ENCODE results near the gene GRAMD1A.
"Not testable (repeated sequence)": the region's sequence is repeated elsewhere in the genome, so short reads cannot be mapped to it uniquely, and the experiment has no call there.

Gene GRAMD1A

GRCh38 chr19:35004517-35005255 is 4.6 kb downstream of the GRAMD1A start:
- H3K9ac ChIP-seq (ENCODE audit: low read depth, low read length, poor library complexity): no peak overlapping the region
- no peak overlapping the region for H3K4me3 ChIP-seq (ENCODE audit: low read length in 2 of 2)
- peaks cover 0 to 12% of the 10 kb centered on the region in 2 donors for H3K4me1 ChIP-seq (ENCODE audit: control insufficient read depth in 2 of 2, insufficient read depth in 1 of 2, low read depth in 1 of 2, low read length in 2 of 2)
- no peak overlapping the region for H2BK120ac ChIP-seq (ENCODE audit: low read depth, low read length)
- H3K36me3 ChIP-seq (replicated peaks in 1 of 2; ENCODE audit: control insufficient read depth in 2 of 2, insufficient read depth in 2 of 2, low read length in 2 of 2): peaks cover 27 to 62% of the 10 kb centered on the region in 2 donors
- H4K8ac ChIP-seq (ENCODE audit: low read depth, low read length): no peak overlapping the region
- no peak for DNase-seq (ENCODE audit: low spot score)
- H3K9me3 ChIP-seq (replicated peaks in 1 of 2; ENCODE audit: control insufficient read depth in 2 of 2, insufficient read depth in 1 of 2, low read depth in 1 of 2, low read length in 2 of 2): no peaks in the 10 kb centered on the region
- H2BK5ac ChIP-seq (ENCODE audit: low read length): no peak overlapping the region
- H3K18ac ChIP-seq (ENCODE audit: low read length): no peak overlapping the region
- H2AFZ ChIP-seq (ENCODE audit: low read length): no peak overlapping the region
- H2BK15ac ChIP-seq (ENCODE audit: low read length): no peak overlapping the region
- H3K4ac ChIP-seq (ENCODE audit: low read length): no peak overlapping the region
- no peak overlapping the region for H3K14ac ChIP-seq (ENCODE audit: low read length)
- peaks cover 25% of the 10 kb centered on the region for H3K79me1 ChIP-seq (ENCODE audit: low read depth, low read length)
- H4K91ac ChIP-seq (ENCODE audit: low read depth, low read length, poor library complexity): no peak overlapping the region
- H2AK5ac ChIP-seq (ENCODE audit: low read depth, low read length): no peak overlapping the region
- WGBS, 2 donors (ENCODE audit: extremely low coverage in 2 of 2, insufficient read length in 2 of 2, insufficient replicate concordance in 1 of 2): no CpG with 5 or more reads among the region's 18 CpGs
- no peak overlapping the region for H2BK12ac ChIP-seq (ENCODE audit: low read length)
- H3K27me3 ChIP-seq (ENCODE audit: control insufficient read depth in 3 of 3, insufficient read depth in 3 of 3, low read depth in 1 of 3, low read length in 3 of 3): no peaks in the 10 kb centered on the region
- H3K4me2 ChIP-seq (ENCODE audit: insufficient read depth, low read length, poor library complexity, severe bottlenecking): no peak overlapping the region
- no peak overlapping the region for H3K27ac ChIP-seq (replicated peaks; ENCODE audit: low read length)
- no peak overlapping the region for H3K23ac ChIP-seq (ENCODE audit: low read depth, low read length, poor library complexity)

GRCh38 chr19:35005256-35005977 is 5.3 kb downstream of the GRAMD1A start:
- Histone ChIP-seq H3K4me3 (ENCODE audit: low read length in 2 of 2) (no peak overlapping the region), H3K36me3 (replicated peaks in 1 of 2; ENCODE audit: control insufficient read depth in 2 of 2, insufficient read depth in 2 of 2, low read length in 2 of 2) (peaks cover 33 to 69% of the 10 kb centered on the region in 2 donors), H3K9me3 (replicated peaks in 1 of 2; ENCODE audit: control insufficient read depth in 2 of 2, insufficient read depth in 1 of 2, low read depth in 1 of 2, low read length in 2 of 2) (no peaks in the 10 kb centered on the region), H3K14ac (ENCODE audit: low read length) (no peak overlapping the region), H3K4me1 (ENCODE audit: control insufficient read depth in 2 of 2, insufficient read depth in 1 of 2, low read depth in 1 of 2, low read length in 2 of 2) (peaks cover 0 to 12% of the 10 kb centered on the region in 2 donors), H4K8ac (ENCODE audit: low read depth, low read length) (no peak overlapping the region), H2AK5ac (ENCODE audit: low read depth, low read length) (no peak overlapping the region), H3K18ac (ENCODE audit: low read length) (no peak overlapping the region), H3K27me3 (ENCODE audit: control insufficient read depth in 3 of 3, insufficient read depth in 3 of 3, low read depth in 1 of 3, low read length in 3 of 3) (no peaks in the 10 kb centered on the region), H3K9ac (ENCODE audit: low read depth, low read length, poor library complexity) (no peak overlapping the region), H3K79me1 (ENCODE audit: low read depth, low read length) (peaks cover 25% of the 10 kb centered on the region), H4K91ac (ENCODE audit: low read depth, low read length, poor library complexity) (no peak overlapping the region), H3K4me2 (ENCODE audit: insufficient read depth, low read length, poor library complexity, severe bottlenecking) (no peak overlapping the region), H2BK120ac (ENCODE audit: low read depth, low read length) (no peak overlapping the region), H3K27ac (replicated peaks; ENCODE audit: low read length) (no peak overlapping the region), H2AFZ (ENCODE audit: low read length) (no peak overlapping the region), H2BK12ac (ENCODE audit: low read length) (no peak overlapping the region), H2BK5ac (ENCODE audit: low read length) (no peak overlapping the region), H2BK15ac (ENCODE audit: low read length) (no peak overlapping the region), H3K23ac (ENCODE audit: low read depth, low read length, poor library complexity) (no peak overlapping the region), H3K4ac (ENCODE audit: low read length) (no peak overlapping the region)
- no CpG with 5 or more reads among the region's 11 CpGs for WGBS, 2 donors (ENCODE audit: extremely low coverage in 2 of 2, insufficient read length in 2 of 2, insufficient replicate concordance in 1 of 2)
- DNase-seq (ENCODE audit: low spot score): no peak

- H2BK120ac ChIP-seq (ENCODE audit: low read depth, low read length); H2BK12ac ChIP-seq (ENCODE audit: low read length); H3K4me3 ChIP-seq (ENCODE audit: low read length in 2 of 2); H3K4me2 ChIP-seq (ENCODE audit: insufficient read depth, low read length, poor library complexity, severe bottlenecking); H2AFZ ChIP-seq (ENCODE audit: low read length); H3K9me3 ChIP-seq (replicated peaks in 1 of 2; ENCODE audit: control insufficient read depth in 2 of 2, insufficient read depth in 1 of 2, low read depth in 1 of 2, low read length in 2 of 2); H2BK5ac ChIP-seq (ENCODE audit: low read length); H4K91ac ChIP-seq (ENCODE audit: low read depth, low read length, poor library complexity); H3K18ac ChIP-seq (ENCODE audit: low read length); H3K4ac ChIP-seq (ENCODE audit: low read length); H2BK15ac ChIP-seq (ENCODE audit: low read length); H3K9ac ChIP-seq (ENCODE audit: low read depth, low read length, poor library complexity); H2AK5ac ChIP-seq (ENCODE audit: low read depth, low read length); H3K27ac ChIP-seq (replicated peaks; ENCODE audit: low read length); H3K23ac ChIP-seq (ENCODE audit: low read depth, low read length, poor library complexity); DNase-seq (ENCODE audit: low spot score); H3K14ac ChIP-seq (ENCODE audit: low read length); H4K8ac ChIP-seq (ENCODE audit: low read depth, low read length); H3K27me3 ChIP-seq (ENCODE audit: control insufficient read depth in 3 of 3, insufficient read depth in 3 of 3, low read depth in 1 of 3, low read length in 3 of 3): not testable (repeated sequence)
- Histone ChIP-seq H3K4me1 (ENCODE audit: control insufficient read depth in 2 of 2, insufficient read depth in 1 of 2, low read depth in 1 of 2, low read length in 2 of 2) (peaks cover 0 to 12% of the 10 kb centered on the region in 2 donors), H3K36me3 (replicated peaks in 1 of 2; ENCODE audit: control insufficient read depth in 2 of 2, insufficient read depth in 2 of 2, low read length in 2 of 2) (peaks cover 37 to 74% of the 10 kb centered on the region in 2 donors), H3K79me1 (ENCODE audit: low read depth, low read length) (peaks cover 25% of the 10 kb centered on the region)
- no CpG with 5 or more reads among the region's 6 CpGs for WGBS, 2 donors (ENCODE audit: extremely low coverage in 2 of 2, insufficient read length in 2 of 2, insufficient replicate concordance in 1 of 2)
Measured at GRCh38 chr19:35006007-35006341, 5.9 kb downstream of the GRAMD1A start.

GRCh38 chr19:35006342-35006998 is 6.3 kb downstream of the GRAMD1A start:
- H3K23ac ChIP-seq (ENCODE audit: low read depth, low read length, poor library complexity): peak overlapping the region; percentile 75
- H3K4me3 ChIP-seq (ENCODE audit: low read length in 2 of 2): no peak overlapping the region
- no peak overlapping the region for H4K8ac ChIP-seq (ENCODE audit: low read depth, low read length)
- no peak overlapping the region for H3K4ac ChIP-seq (ENCODE audit: low read length)
- no peak overlapping the region for H4K91ac ChIP-seq (ENCODE audit: low read depth, low read length, poor library complexity)
- H3K27ac ChIP-seq (replicated peaks; ENCODE audit: low read length): no peak overlapping the region
- no peak overlapping the region for H2AK5ac ChIP-seq (ENCODE audit: low read depth, low read length)
- H3K4me1 ChIP-seq (ENCODE audit: control insufficient read depth in 2 of 2, insufficient read depth in 1 of 2, low read depth in 1 of 2, low read length in 2 of 2): peaks cover 0 to 11% of the 10 kb centered on the region in 2 donors
- no peak for DNase-seq (ENCODE audit: low spot score)
- no peak overlapping the region for H3K4me2 ChIP-seq (ENCODE audit: insufficient read depth, low read length, poor library complexity, severe bottlenecking)
- H3K9ac ChIP-seq (ENCODE audit: low read depth, low read length, poor library complexity): no peak overlapping the region
- no CpG with 5 or more reads among the region's 15 CpGs for WGBS, 2 donors (ENCODE audit: extremely low coverage in 2 of 2, insufficient read length in 2 of 2, insufficient replicate concordance in 1 of 2)
- no peak overlapping the region for H2BK12ac ChIP-seq (ENCODE audit: low read length)
- H3K79me1 ChIP-seq (ENCODE audit: low read depth, low read length): peaks cover 25% of the 10 kb centered on the region
- H2BK15ac ChIP-seq (ENCODE audit: low read length): no peak overlapping the region
- no peak overlapping the region for H2AFZ ChIP-seq (ENCODE audit: low read length)
- H3K36me3 ChIP-seq (replicated peaks in 1 of 2; ENCODE audit: control insufficient read depth in 2 of 2, insufficient read depth in 2 of 2, low read length in 2 of 2): peaks cover 37 to 79% of the 10 kb centered on the region in 2 donors
- peak overlapping the region; percentile 31 for H3K14ac ChIP-seq (ENCODE audit: low read length)
- H3K9me3 ChIP-seq (replicated peaks in 1 of 2; ENCODE audit: control insufficient read depth in 2 of 2, insufficient read depth in 1 of 2, low read depth in 1 of 2, low read length in 2 of 2): no peaks in the 10 kb centered on the region
- H2BK5ac ChIP-seq (ENCODE audit: low read length): no peak overlapping the region
- H3K27me3 ChIP-seq (ENCODE audit: control insufficient read depth in 3 of 3, insufficient read depth in 3 of 3, low read depth in 1 of 3, low read length in 3 of 3): no peaks in the 10 kb centered on the region
- H2BK120ac ChIP-seq (ENCODE audit: low read depth, low read length): no peak overlapping the region
- H3K18ac ChIP-seq (ENCODE audit: low read length): no peak overlapping the region

All from neuronal stem cell (in vitro differentiated cells).